Measurements from ENCODE around the gene TMEM143. TPM values are rescaled to one million over a fixed set of nuclear protein-coding genes. Genes with fewer than 3 reads are reported as not detected.

The TMEM143 gene
- total RNA-seq, 1 donor = 4.3 TPM

GRCh38 chr19:48330012-48330681, 33.6 kb downstream of the TMEM143 start:
- TF ChIP-seq, protein P1, sequence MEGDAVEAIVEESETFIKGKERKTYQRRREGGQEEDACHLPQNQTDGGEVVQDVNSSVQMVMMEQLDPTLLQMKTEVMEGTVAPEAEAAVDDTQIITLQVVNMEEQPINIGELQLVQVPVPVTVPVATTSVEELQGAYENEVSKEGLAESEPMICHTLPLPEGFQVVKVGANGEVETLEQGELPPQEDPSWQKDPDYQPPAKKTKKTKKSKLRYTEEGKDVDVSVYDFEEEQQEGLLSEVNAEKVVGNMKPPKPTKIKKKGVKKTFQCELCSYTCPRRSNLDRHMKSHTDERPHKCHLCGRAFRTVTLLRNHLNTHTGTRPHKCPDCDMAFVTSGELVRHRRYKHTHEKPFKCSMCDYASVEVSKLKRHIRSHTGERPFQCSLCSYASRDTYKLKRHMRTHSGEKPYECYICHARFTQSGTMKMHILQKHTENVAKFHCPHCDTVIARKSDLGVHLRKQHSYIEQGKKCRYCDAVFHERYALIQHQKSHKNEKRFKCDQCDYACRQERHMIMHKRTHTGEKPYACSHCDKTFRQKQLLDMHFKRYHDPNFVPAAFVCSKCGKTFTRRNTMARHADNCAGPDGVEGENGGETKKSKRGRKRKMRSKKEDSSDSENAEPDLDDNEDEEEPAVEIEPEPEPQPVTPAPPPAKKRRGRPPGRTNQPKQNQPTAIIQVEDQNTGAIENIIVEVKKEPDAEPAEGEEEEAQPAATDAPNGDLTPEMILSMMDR (IDR thresholded peaks at IDR 0.05; ENCODE audit: extremely low read depth, low read depth, low read length) = no peak
- Histone ChIP-seq H3K36me3 (ENCODE audit: insufficient read depth, low read length) (peaks cover 34% of the 10 kb centered on the region), H3K27me3 (ENCODE audit: insufficient read depth, low read length) (no peaks in the 10 kb centered on the region), H3K4me2 (ENCODE audit: insufficient read depth, low read length) (no peak overlapping the region), H3K4me1 (ENCODE audit: insufficient read depth, low read length) (peaks cover 41% of the 10 kb centered on the region), H3K9me3 (ENCODE audit: low read depth, low read length) (no peaks in the 10 kb centered on the region), H3K4me3 (ENCODE audit: insufficient read depth, low read length) (no peak overlapping the region), H3K79me2 (ENCODE audit: insufficient read depth, low read length) (peaks cover 41% of the 10 kb centered on the region), H4K20me1 (ENCODE audit: insufficient read depth, low read length) (peaks cover 26% of the 10 kb centered on the region), H2AFZ (ENCODE audit: low read length) (no peak overlapping the region), H3K27ac (ENCODE audit: low read depth, low read length) (no peak overlapping the region)
- peak; percentile 38 for DNase-seq (ENCODE audit: insufficient read length, low spot score, missing footprints)

DNA sequence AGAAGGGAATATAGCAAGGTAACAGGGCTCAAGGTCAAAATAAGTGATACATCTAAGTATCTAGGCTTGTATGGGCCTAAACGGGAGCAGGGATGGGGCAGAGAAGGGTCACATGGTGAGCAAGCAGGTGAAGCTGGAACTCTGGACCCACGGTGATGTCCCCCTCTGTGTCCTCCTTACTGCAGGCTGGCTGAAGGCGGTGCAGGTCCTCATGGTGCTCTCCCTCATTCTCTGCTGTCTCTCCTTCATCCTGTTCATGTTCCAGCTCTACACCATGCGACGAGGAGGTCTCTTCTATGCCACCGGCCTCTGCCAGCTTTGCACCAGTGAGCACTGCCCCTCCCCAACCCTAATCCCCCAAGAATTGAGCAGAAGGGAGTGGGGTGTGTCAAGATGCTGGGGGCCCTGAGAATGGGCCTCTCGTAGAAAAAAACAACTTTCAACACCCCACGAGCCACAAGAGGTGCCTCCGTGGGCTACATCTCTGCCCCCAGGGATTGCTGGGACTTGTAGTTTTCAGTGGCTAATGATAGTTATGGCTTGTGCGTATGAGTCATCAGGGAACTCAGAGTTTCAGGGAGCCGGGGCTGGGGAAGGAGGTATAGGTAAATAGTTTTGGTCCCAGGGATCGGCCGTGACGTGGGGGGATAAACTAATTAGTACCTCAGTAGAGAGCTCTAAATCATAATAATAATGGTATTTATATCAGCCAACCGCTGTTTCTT, 34.4 kb downstream of the TMEM143 start:
- H2AFZ ChIP-seq (ENCODE audit: low read length) = no peak overlapping the region
- H3K9me3 ChIP-seq (ENCODE audit: low read depth, low read length) = no peaks in the 10 kb centered on the region
- peak; percentile 96 for DNase-seq (ENCODE audit: insufficient read length, low spot score, missing footprints)
- no peaks in the 10 kb centered on the region for H3K27me3 ChIP-seq (ENCODE audit: insufficient read depth, low read length)
- H3K79me2 ChIP-seq (ENCODE audit: insufficient read depth, low read length) = peaks cover 41% of the 10 kb centered on the region
- H3K4me2 ChIP-seq (ENCODE audit: insufficient read depth, low read length) = peak overlapping the region; percentile 50
- H4K20me1 ChIP-seq (ENCODE audit: insufficient read depth, low read length) = peaks cover 26% of the 10 kb centered on the region
- TF ChIP-seq, protein P1 (IDR thresholded peaks at IDR 0.05; ENCODE audit: extremely low read depth, low read depth, low read length) = no peak
- peaks cover 41% of the 10 kb centered on the region for H3K4me1 ChIP-seq (ENCODE audit: insufficient read depth, low read length)
- no peak overlapping the region for H3K4me3 ChIP-seq (ENCODE audit: insufficient read depth, low read length)
- H3K27ac ChIP-seq (ENCODE audit: low read depth, low read length) = no peak overlapping the region
- peaks cover 34% of the 10 kb centered on the region for H3K36me3 ChIP-seq (ENCODE audit: insufficient read depth, low read length)

- peak; percentile 98 for DNase-seq (ENCODE audit: insufficient read length, low spot score, missing footprints)
- H3K36me3 ChIP-seq (ENCODE audit: insufficient read depth, low read length) = peaks cover 29% of the 10 kb centered on the region
- TF ChIP-seq, protein P1 (IDR thresholded peaks at IDR 0.05; ENCODE audit: extremely low read depth, low read depth, low read length) = no peak
- H2AFZ ChIP-seq (ENCODE audit: low read length) = peak within 1 kb of the TSS; percentile 80
- H3K4me3 ChIP-seq (ENCODE audit: insufficient read depth, low read length) = peak within 1 kb of the TSS; percentile 93
- H3K4me2 ChIP-seq (ENCODE audit: insufficient read depth, low read length) = peak within 1 kb of the TSS; percentile 98
- peaks cover 42% of the 10 kb centered on the region for H3K4me1 ChIP-seq (ENCODE audit: insufficient read depth, low read length)
- no peaks in the 10 kb centered on the region for H3K27me3 ChIP-seq (ENCODE audit: insufficient read depth, low read length)
- H4K20me1 ChIP-seq (ENCODE audit: insufficient read depth, low read length) = peaks cover 26% of the 10 kb centered on the region
- H3K79me2 ChIP-seq (ENCODE audit: insufficient read depth, low read length) = peaks cover 41% of the 10 kb centered on the region
- H3K27ac ChIP-seq (ENCODE audit: low read depth, low read length) = peak within 1 kb of the TSS; percentile 96
- H3K9me3 ChIP-seq (ENCODE audit: low read depth, low read length) = no peaks in the 10 kb centered on the region
These were observed 38.4 kb downstream of the TMEM143 start, which contains the start of gene EMP3 for GRCh38 chr19:48325265-48325910. EMP3 (plus strand) TSS chr19:48325552; CDS start chr19:48326845, 1,293 bp downstream.

Data from osteoblast (primary cell).